Prostate gland (tissue), 2 donors: ENCODE data around the gene RPS3.

Experiments
- CTCF ChIP-seq, 4 experiments: fragments of 200-600 bp in 2 of 4; fragments of 450-650 bp in 2 of 4; sonication (generic) in 2 of 4; IDR thresholded peaks; 1 replicate in 3 of 4; 2 replicates in 1 of 4; pipeline ENCODE4 v1.5.1; 2016 to 2019; ENCODE audit warnings: antibody characterized with exemption in 4 of 4, mild to moderate bottlenecking in 2 of 4, moderate library complexity in 2 of 4
- POLR2A ChIP-seq: fragments of 450-650 bp; IDR thresholded peaks from one replicate; pipeline ENCODE4 v1.6.1; 2016; ENCODE audit warnings: antibody characterized with exemption, mild to moderate bottlenecking
- POLR2AphosphoS5 ChIP-seq: sonication (generic); formaldehyde crosslinking; IDR thresholded peaks from one replicate; pipeline ENCODE4 v1.6.1; 2017; ENCODE audit warnings: antibody characterized with exemption

DNA sequence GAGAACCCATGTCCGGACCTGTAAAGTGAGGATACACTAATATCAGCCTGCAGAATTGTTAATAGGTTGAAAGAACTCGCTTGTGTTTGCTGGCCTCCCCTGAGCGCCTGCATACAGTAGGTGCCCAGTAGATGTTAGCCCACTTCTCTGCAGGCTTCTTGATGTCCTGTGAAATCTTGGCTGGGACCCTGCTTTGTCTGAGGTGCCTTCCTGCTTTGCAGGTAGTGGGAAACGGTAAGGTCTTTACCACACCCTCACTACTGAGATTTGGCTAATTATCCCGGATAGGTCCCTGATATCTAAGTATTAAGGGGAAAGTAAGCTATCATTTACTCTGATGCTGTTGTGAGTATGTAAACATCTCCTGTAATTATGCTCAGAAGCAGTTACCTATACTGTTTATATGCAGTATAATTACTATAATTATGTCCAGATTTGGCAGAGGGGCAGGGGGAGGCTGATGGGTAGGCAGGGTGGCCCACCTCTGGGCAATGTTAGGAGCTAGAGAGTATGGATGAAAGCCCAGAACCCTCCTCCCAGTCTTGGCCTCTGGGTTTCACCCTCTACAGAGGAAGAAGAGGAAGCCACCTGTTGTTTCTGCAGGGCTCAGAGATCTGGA, 46.6 kb upstream of the RPS3 start:
- no peak for TF ChIP-seq POLR2A
- TF ChIP-seq CTCF (IDR thresholded peaks at IDR 0.05), result no peak
- TF ChIP-seq POLR2AphosphoS5, result no peak
